Left hindlimb (tissue), 1 donor: ENCODE data around the gene SIGLEC12.
"Not testable (repeated sequence)": the region's sequence is repeated elsewhere in the genome, so short reads cannot be mapped to it uniquely, and the experiment has no call there.

Source experiments
- DNase-seq: peaks from one replicate; pipeline ENCODE4 v3.0.0-alpha.2; 2018

The SIGLEC12 gene

GRCh38 chr19:51521781-51522180 is 20.2 kb upstream of the SIGLEC12 start:
- DNase-seq: no peak

GRCh38 chr19:51521357-51521756 is 19.8 kb upstream of the SIGLEC12 start:
- no peak for DNase-seq

- no peak for DNase-seq
Observed at GRCh38 chr19:51520728-51521127, 19.1 kb upstream of the SIGLEC12 start.

GRCh38 chr19:51514866-51515481 is 13.4 kb upstream of the SIGLEC12 start:
- DNase-seq: no peak

GRCh38 chr19:51513968-51514367 is 12.4 kb upstream of the SIGLEC12 start:
- DNase-seq: no peak

- no peak for DNase-seq
Observed at GRCh38 chr19:51511353-51511752, 9.8 kb upstream of the SIGLEC12 start.

- DNase-seq: no peak
Observed at GRCh38 chr19:51509823-51510660, 8.4 kb upstream of the SIGLEC12 start.

GRCh38 chr19:51508059-51508733 is 6.6 kb upstream of the SIGLEC12 start:
- DNase-seq: no peak

GRCh38 chr19:51507640-51508058 is 6.0 kb upstream of the SIGLEC12 start:
- DNase-seq: no peak

- DNase-seq: no peak
Observed at GRCh38 chr19:51507192-51507591, 5.6 kb upstream of the SIGLEC12 start.

GRCh38 chr19:51505904-51506303 is 4.3 kb upstream of the SIGLEC12 start:
- no peak for DNase-seq

GRCh38 chr19:51503896-51504295 is 2.3 kb upstream of the SIGLEC12 start:
- no peak for DNase-seq

- no peak for DNase-seq
Observed at GRCh38 chr19:51503286-51503817, 1.8 kb upstream of the SIGLEC12 start.

- not testable (repeated sequence) for DNase-seq
Observed at GRCh38 chr19:51500931-51501330, 669 bp downstream of the SIGLEC12 start.

- DNase-seq: no peak
Observed at GRCh38 chr19:51497666-51498065, 3.9 kb downstream of the SIGLEC12 start.

- no peak for DNase-seq
Observed at GRCh38 chr19:51493776-51494175, 7.8 kb downstream of the SIGLEC12 start.

GRCh38 chr19:51491586-51491985 is 10.0 kb downstream of the SIGLEC12 start:
- no peak for DNase-seq

GRCh38 chr19:51490676-51491075 is 10.9 kb downstream of the SIGLEC12 start:
- no peak for DNase-seq

- no peak for DNase-seq
Observed at GRCh38 chr19:51489113-51489512, 12.5 kb downstream of the SIGLEC12 start.

GRCh38 chr19:51488491-51488890 is 13.1 kb downstream of the SIGLEC12 start:
- no peak for DNase-seq

GRCh38 chr19:51485960-51486660 is 15.5 kb downstream of the SIGLEC12 start:
- DNase-seq: no peak

GRCh38 chr19:51480590-51480989 is 21.0 kb downstream of the SIGLEC12 start:
- DNase-seq: no peak
